K562 (cell line): ENCODE data around the gene ANKEF1. TPM values are rescaled to one million over a fixed set of nuclear protein-coding genes. Genes with fewer than 3 reads are reported as not detected.

Experiments
- ATAC-seq: fragments of 200-7000 bp; cut with Tn5 transposase; 3 replicates; pipeline ENCODE4 v1.9.1; 2020; ENCODE audit warnings: moderate library complexity
- BruUV-seq: library from RNA; stranded (reverse); fragments of 400-500 nt; replicated peaks from 2 replicates; lab custom pipeline; 2021; lab: Mats Ljungman, UMichigan
- CTCF ChIA-PET: fragments of 300-600 bp; formaldehyde crosslinking; extraction: SDS; loops from one replicate; lab custom pipeline; 2021; ENCODE audit warnings: low intra/inter-chr PET ratio; lab: Yijun Ruan, JAX
- POLR2A ChIA-PET: fragments of 300-600, 350-650 bp; sonication (Branson Sonifier 250); formaldehyde crosslinking; extraction: SDS; loops from one replicate; lab custom pipeline; 2021; ENCODE audit warnings: antibody characterized with exemption, inconsistent platforms; lab: Yijun Ruan, JAX
- DNase-seq, 4 experiments: peaks; one replicate each; pipeline versions ENCODE4 v3.0.0 to v3.0.0-alpha.2; 2011 to 2018; ENCODE audit warnings: low spot score in 3 of 4, mixed read lengths in 3 of 4; ENCODE audit errors: extremely low read depth in 1 of 4
- FAIRE-seq: peaks from 2 replicates; lab custom pipeline; 2011; peaks lifted over from hg19 to GRCh38; lab: Jason Lieb, UNC
- H2AFZ ChIP-seq: 2 replicates; pipeline ENCODE4 v1.6.0; 2011; ENCODE audit warnings: low read depth, low read length, control low read depth, inconsistent platforms
- H3K27ac ChIP-seq: fragments of 200-600 bp; 3 replicates; pipeline ENCODE4 v1.8.0; 2011; ENCODE audit warnings: low read depth, mild to moderate bottlenecking, control low read depth, inconsistent platforms, low read length, moderate library complexity, mixed read lengths; ENCODE audit errors: extremely low read depth
- H3K27me3 ChIP-seq, 2 experiments: fragments of 300-600 bp in 1 of 2; 2 replicates in 1 of 2; 3 replicates in 1 of 2; pipeline versions ENCODE4 v1.6.0 to v1.8.0; 2011; ENCODE audit warnings: inconsistent platforms in 2 of 2, low read length in 2 of 2, mild to moderate bottlenecking in 1 of 2, mixed read lengths in 1 of 2, moderate library complexity in 1 of 2; ENCODE audit not compliant: control insufficient read depth in 2 of 2, insufficient read depth in 2 of 2
- H3K36me3 ChIP-seq: fragments of 300-600 bp; 3 replicates; pipeline ENCODE4 v1.8.0; 2011; ENCODE audit warnings: mild to moderate bottlenecking, low read length, inconsistent platforms; ENCODE audit not compliant: control insufficient read depth, insufficient read depth
- H3K4me1 ChIP-seq, 2 experiments: fragments of 200-600 bp in 1 of 2; replicated peaks in 1 of 2; 2 replicates in 1 of 2; 3 replicates in 1 of 2; pipeline versions ENCODE4 v1.5.1 to v1.8.0; 2011; ENCODE audit warnings: inconsistent platforms in 2 of 2, low read length in 2 of 2, mild to moderate bottlenecking in 1 of 2, mixed read lengths in 1 of 2, moderate library complexity in 1 of 2; ENCODE audit not compliant: control insufficient read depth in 2 of 2, insufficient read depth in 2 of 2
- H3K4me2 ChIP-seq: 2 replicates; pipeline ENCODE4 v1.6.1; 2011; ENCODE audit warnings: low read length, control low read depth, inconsistent platforms, mixed read lengths; ENCODE audit not compliant: insufficient read depth
- H3K4me3 ChIP-seq: fragments of 200-600 bp; sonication (generic), shearing (Covaris generic); 2 replicates; pipeline ENCODE4 v1.5.1; 2016; ENCODE audit warnings: control low read depth, inconsistent platforms
- H3K79me2 ChIP-seq: fragments of 200-600 bp; 3 replicates; pipeline ENCODE4 v1.8.0; 2011; ENCODE audit warnings: low read length, inconsistent platforms; ENCODE audit not compliant: control insufficient read depth, insufficient read depth
- H3K9ac ChIP-seq, 2 experiments: 2 replicates each; pipeline versions ENCODE4 v1.6.0 to v1.6.1; 2011; ENCODE audit warnings: low read depth in 2 of 2, low read length in 2 of 2, control low read depth in 1 of 2, inconsistent platforms in 1 of 2, mild to moderate bottlenecking in 1 of 2, mixed read lengths in 1 of 2; ENCODE audit not compliant: insufficient read depth in 1 of 2
- H3K9me1 ChIP-seq: one replicate; pipeline ENCODE4 v1.6.0; 2011; ENCODE audit warnings: inconsistent platforms, mild to moderate bottlenecking, low read length, moderate library complexity; ENCODE audit not compliant: control insufficient read depth, insufficient read depth
- H3K9me3 ChIP-seq: replicated peaks from 2 replicates; pipeline ENCODE4 v1.5.1; 2011; ENCODE audit warnings: low read depth, low read length, inconsistent platforms; ENCODE audit not compliant: control insufficient read depth, insufficient read depth
- H4K20me1 ChIP-seq: replicated peaks from 2 replicates; pipeline ENCODE4 v1.6.1; 2011; ENCODE audit warnings: low read length, inconsistent platforms, mixed read lengths; ENCODE audit not compliant: control insufficient read depth, insufficient read depth
- CEBPB ChIP-seq: fragments of 450-650 bp; IDR thresholded peaks from 2 replicates; pipeline ENCODE4 v1.6.1; 2016; ENCODE audit warnings: missing genetic modification characterization, missing compliant biosample characterization
- EP300 ChIP-seq: IDR thresholded peaks from 2 replicates; pipeline ENCODE4 v1.6.1; 2012; ENCODE audit warnings: low read length, improper control_type of control experiment
- GTF2F1 ChIP-seq: IDR thresholded peaks from 2 replicates; pipeline ENCODE4 v1.6.1; 2011; ENCODE audit warnings: low read depth, low read length, improper control_type of control experiment
- KLF16 ChIP-seq: IDR thresholded peaks from 2 replicates; pipeline ENCODE4 v1.6.1; 2016; ENCODE audit warnings: antibody characterized with exemption
- KLF6 ChIP-seq: fragments of 250-450 bp; sonication (Bioruptor Pico); IDR thresholded peaks from 2 replicates; pipeline ENCODE4 v1.4.0; 2020; ENCODE audit warnings: mild to moderate bottlenecking, moderate library complexity, borderline replicate concordance
- MTA2 ChIP-seq: fragments of 450-650 bp; IDR thresholded peaks from 2 replicates; pipeline ENCODE4 v1.6.1; 2016; ENCODE audit warnings: low read depth
- MTA3 ChIP-seq: fragments of 450-650 bp; formaldehyde crosslinking; IDR thresholded peaks from 2 replicates; pipeline ENCODE4 v1.6.1; 2017; ENCODE audit warnings: mild to moderate bottlenecking, borderline replicate concordance
- NCOR1 ChIP-seq: fragments of 450-650 bp; IDR thresholded peaks from 2 replicates; pipeline ENCODE4 v1.6.1; 2016; ENCODE audit warnings: mild to moderate bottlenecking, moderate library complexity
- NR4A1 ChIP-seq, 2 experiments: fragments of 250-450 bp in 1 of 2; fragments of 450-650 bp in 1 of 2; sonication (Bioruptor Pico) in 1 of 2; IDR thresholded peaks; 2 replicates each; pipeline versions ENCODE4 v1.4.0 to v1.6.1; 2016 to 2020; ENCODE audit warnings: mild to moderate bottlenecking in 2 of 2, missing compliant biosample characterization in 1 of 2, missing genetic modification characterization in 1 of 2, moderate library complexity in 1 of 2
- PHB2 ChIP-seq: fragments of 450-650 bp; IDR thresholded peaks from 2 replicates; pipeline ENCODE4 v1.6.1; 2017; ENCODE audit warnings: low read depth
- PML ChIP-seq: IDR thresholded peaks from 2 replicates; pipeline ENCODE4 v1.6.1; 2012; ENCODE audit warnings: low read length, inconsistent platforms
- SMAD4 ChIP-seq: fragments of 250-450 bp; sonication (Bioruptor Pico); conservative IDR thresholded peaks from 2 replicates; pipeline ENCODE4 v1.8.0; 2021; ENCODE audit warnings: inconsistent platforms, mild to moderate bottlenecking, moderate library complexity
- SMARCA4 ChIP-seq: fragments of 450-650 bp; IDR thresholded peaks from 2 replicates; pipeline ENCODE4 v1.6.1; 2016
- STAG1 ChIP-seq: sonication (generic); formaldehyde crosslinking; IDR thresholded peaks from 2 replicates; pipeline ENCODE4 v1.5.0; 2020; ENCODE audit warnings: missing genetic modification reagents, borderline replicate concordance
- TCF3 ChIP-seq: sonication (generic); formaldehyde crosslinking; IDR thresholded peaks from 2 replicates; pipeline ENCODE4 v1.4.0; 2020; ENCODE audit warnings: mild to moderate bottlenecking, missing genetic modification reagents
- TRIM24 ChIP-seq, 2 experiments: fragments of 450-650 bp; IDR thresholded peaks; 2 replicates each; pipeline ENCODE4 v1.6.1; 2016
- WGBS: fragments of 100-300 bp; shearing (Covaris generic); methylation state at CpG from one replicate; pipeline ENCODE4 v1.1.6; 2016; ENCODE audit warnings: low coverage, mixed read lengths; ENCODE audit not compliant: insufficient coverage; ENCODE audit errors: missing lambda C conversion rate; 5-methylcytosine and 5-hydroxymethylcytosine counted together
- in situ Hi-C: fragments of 300-500 bp; cut with MboI; formaldehyde crosslinking; loops from 4 replicates; pipeline ENCODE4 v1.15.0; 2018; ENCODE audit warnings: inconsistent platforms, mixed read lengths
- intact Hi-C: fragments of 100-400 bp; cut with micrococcal nuclease; formaldehyde crosslinking; loops from 2 replicates; pipeline ENCODE4 v1.14.2; 2022
- polyA plus RNA-seq, 8 experiments: library from polyadenylated mRNA; depleted of rRNA in 4 of 8; stranded (reverse) in 5 of 8; unstranded in 3 of 8; fragments of >200 nt; fragmentation: Nextera tagmentation in 2 of 8; fragmentation: Illumina TruSeq in 1 of 8; extraction: Ambion mirVana in 2 of 8; extraction: Trizol in 1 of 8; gene quantifications; 2 replicates each; pipeline versions ENCODE4 v1.2.1 to v1.2.3, GENCODE V29; 2011 to 2014; ENCODE audit warnings: inconsistent platforms in 1 of 8, missing spikeins in 1 of 8
- total RNA-seq, 7 experiments: library from RNA; depleted of rRNA in 6 of 7; stranded (reverse); fragments of >200 nt in 6 of 7; fragmentation: Illumina TruSeq in 2 of 7; extraction: Trizol in 2 of 7; gene quantifications; 2 replicates each; pipeline versions ENCODE4 v1.2.1 to v1.2.3, GENCODE V29; 2011 to 2021; ENCODE audit warnings: low replicate concordance in 1 of 7
- TF ChIP-seq, protein P1 (sequence below), 2 experiments: fragments of 450-650 bp in 1 of 2; sonication (generic) in 1 of 2; formaldehyde crosslinking in 1 of 2; IDR thresholded peaks; 2 replicates each; pipeline versions ENCODE4 v1.7.1 to v1.9.0; 2016 to 2022; ENCODE audit warnings: inconsistent platforms in 1 of 2, mild to moderate bottlenecking in 1 of 2, missing genetic modification reagents in 1 of 2

ANKEF1 gene
- total and polyA plus RNA-seq, 9 of the 15 experiments (the other 6 are each of a cell fraction or from before 2014, with no cell fraction given) = 0.35 to 2.1 (median 1.7) TPM

DNA sequence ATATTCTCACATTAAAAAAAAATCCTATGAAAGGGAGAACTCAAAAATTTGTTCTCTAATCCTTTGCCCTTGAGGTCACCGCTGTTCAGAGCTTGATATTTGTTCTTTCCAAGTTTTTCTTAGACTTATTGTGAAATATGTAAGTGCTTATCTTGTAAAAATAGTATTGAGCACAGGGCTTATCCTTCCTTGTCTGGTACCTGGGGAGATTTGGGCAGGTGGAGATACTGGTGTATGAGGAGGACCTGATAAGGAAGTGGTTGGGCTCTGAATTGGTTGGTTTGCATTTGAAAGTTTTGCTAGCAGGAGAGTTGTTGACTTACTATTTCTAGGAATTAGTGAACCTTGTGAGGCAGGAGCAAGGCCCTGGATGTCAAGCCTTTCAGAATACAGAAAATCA is 28.9 kb upstream of the ANKEF1 start:
- Histone ChIP-seq H3K27ac (no peak overlapping the region), H3K27me3 (no peaks in the 10 kb centered on the region), H3K9me3 (no peaks in the 10 kb centered on the region), H3K79me2 (no peaks in the 10 kb centered on the region), H3K36me3 (no peaks in the 10 kb centered on the region), H2AFZ (no peak overlapping the region), H3K4me3 (no peak overlapping the region), H3K4me1 (peaks cover 0 to 2% of the 10 kb centered on the region in 2 experiments; a peak in 1 of 5 replicates), H4K20me1 (no peaks in the 10 kb centered on the region), H3K9ac (no peak overlapping the region), H3K9me1 (no peaks in the 10 kb centered on the region), H3K4me2 (no peak overlapping the region)
- 0% methylated on average over 1 of the region's 1 CpG for WGBS
- BruUV-seq = no TSS peak
- DNase-seq = peak; percentile 6 to 75 (median 20)
- ChIA-PET POLR2A (no interaction called here), CTCF (no interaction called here)
- peak; percentile 52; the same call in 2 of the 3 replicates for ATAC-seq
- in situ Hi-C loops = no loop called here
- intact Hi-C loops = no loop called here
- peak; percentile 26 for FAIRE-seq
- TF ChIP-seq CEBPB (peak; percentile 58; the same call in 1 of the 2 replicates), MTA2 (0 out of 2 replicates have a peak, but pooled peaks have one; percentile 27), SMAD4 (CRISPR knock-in tag) (no peak), KLF16 (peak; percentile 53; the same call in 1 of the 2 replicates), TCF3 (CRISPR knock-in tag) (peak; percentile 65), STAG1 (CRISPR knock-in tag) (no peak), EP300 (peak; percentile 49; the same call in 1 of the 2 replicates), MTA3 (no peak), PHB2 (no peak), PML (peak; percentile 66; the same call in 1 of the 2 replicates), KLF6 (CRISPR knock-in tag) (no peak), NR4A1 (CRISPR knock-in tag; IDR thresholded peaks at IDR 0.05) (no peak), NR4A1 (tag; IDR thresholded peaks at IDR 0.05) (no peak), TRIM24 (IDR thresholded peaks at IDR 0.05) (peak; percentile 50 to 69; a peak in 2 of 4 replicates), SMARCA4 (no peak), GTF2F1 (no peak), NCOR1 (peak; percentile 58; the same call in 1 of the 2 replicates)
- TF ChIP-seq, protein P1, sequence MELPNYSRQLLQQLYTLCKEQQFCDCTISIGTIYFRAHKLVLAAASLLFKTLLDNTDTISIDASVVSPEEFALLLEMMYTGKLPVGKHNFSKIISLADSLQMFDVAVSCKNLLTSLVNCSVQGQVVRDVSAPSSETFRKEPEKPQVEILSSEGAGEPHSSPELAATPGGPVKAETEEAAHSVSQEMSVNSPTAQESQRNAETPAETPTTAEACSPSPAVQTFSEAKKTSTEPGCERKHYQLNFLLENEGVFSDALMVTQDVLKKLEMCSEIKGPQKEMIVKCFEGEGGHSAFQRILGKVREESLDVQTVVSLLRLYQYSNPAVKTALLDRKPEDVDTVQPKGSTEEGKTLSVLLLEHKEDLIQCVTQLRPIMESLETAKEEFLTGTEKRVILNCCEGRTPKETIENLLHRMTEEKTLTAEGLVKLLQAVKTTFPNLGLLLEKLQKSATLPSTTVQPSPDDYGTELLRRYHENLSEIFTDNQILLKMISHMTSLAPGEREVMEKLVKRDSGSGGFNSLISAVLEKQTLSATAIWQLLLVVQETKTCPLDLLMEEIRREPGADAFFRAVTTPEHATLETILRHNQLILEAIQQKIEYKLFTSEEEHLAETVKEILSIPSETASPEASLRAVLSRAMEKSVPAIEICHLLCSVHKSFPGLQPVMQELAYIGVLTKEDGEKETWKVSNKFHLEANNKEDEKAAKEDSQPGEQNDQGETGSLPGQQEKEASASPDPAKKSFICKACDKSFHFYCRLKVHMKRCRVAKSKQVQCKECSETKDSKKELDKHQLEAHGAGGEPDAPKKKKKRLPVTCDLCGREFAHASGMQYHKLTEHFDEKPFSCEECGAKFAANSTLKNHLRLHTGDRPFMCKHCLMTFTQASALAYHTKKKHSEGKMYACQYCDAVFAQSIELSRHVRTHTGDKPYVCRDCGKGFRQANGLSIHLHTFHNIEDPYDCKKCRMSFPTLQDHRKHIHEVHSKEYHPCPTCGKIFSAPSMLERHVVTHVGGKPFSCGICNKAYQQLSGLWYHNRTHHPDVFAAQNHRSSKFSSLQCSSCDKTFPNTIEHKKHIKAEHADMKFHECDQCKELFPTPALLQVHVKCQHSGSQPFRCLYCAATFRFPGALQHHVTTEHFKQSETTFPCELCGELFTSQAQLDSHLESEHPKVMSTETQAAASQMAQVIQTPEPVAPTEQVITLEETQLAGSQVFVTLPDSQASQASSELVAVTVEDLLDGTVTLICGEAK (IDR thresholded peaks at IDR 0.05) = no peak
- TF ChIP-seq, protein P1 (CRISPR knock-in tag; IDR thresholded peaks at IDR 0.05) = no peak
